GM19468 (cell line): ENCODE results near the gene BACE1.
"Not testable (repeated sequence)": the region's sequence is repeated elsewhere in the genome, so short reads cannot be mapped to it uniquely, and the experiment has no call there.

Experiments used
- ATAC-seq: cut with Tn5 transposase; IDR thresholded peaks from one replicate; pipeline ENCODE4 v1.9.1; 2021; ENCODE audit warnings: mild to moderate bottlenecking, moderate library complexity, moderate number of reproducible peaks; ENCODE audit not compliant: unreplicated experiment; ENCODE audit errors: extremely low read depth

BACE1 gene

GRCh38 chr11:117279711-117280376 lies 36.2 kb downstream of the BACE1 start:
- ATAC-seq, result no peak

GRCh38 chr11:117278347-117278746 lies 37.7 kb downstream of the BACE1 start:
- no peak for ATAC-seq

- ATAC-seq, result no peak
Measured at GRCh38 chr11:117273550-117274289, 42.3 kb downstream of the BACE1 start.

- ATAC-seq, result not testable (repeated sequence)
Measured at GRCh38 chr11:117272175-117272574, 43.9 kb downstream of the BACE1 start.

- ATAC-seq, result no peak
Measured at GRCh38 chr11:117271208-117271607, 44.8 kb downstream of the BACE1 start.

GRCh38 chr11:117269856-117270255 lies 46.2 kb downstream of the BACE1 start:
- no peak for ATAC-seq

GRCh38 chr11:117265745-117266144 lies 50.3 kb downstream of the BACE1 start:
- ATAC-seq, result no peak

GRCh38 chr11:117264624-117265323 lies 51.3 kb downstream of the BACE1 start:
- not testable (repeated sequence) for ATAC-seq

GRCh38 chr11:117259417-117259816 lies 56.6 kb downstream of the BACE1 start:
- no peak for ATAC-seq

- no peak for ATAC-seq
Measured at GRCh38 chr11:117258576-117258975, 57.5 kb downstream of the BACE1 start.

- ATAC-seq, result no peak
Measured at GRCh38 chr11:117256573-117256972, 59.5 kb downstream of the BACE1 start.

- ATAC-seq, result no peak
Measured at GRCh38 chr11:117255966-117256365, 60.1 kb downstream of the BACE1 start.

- ATAC-seq, result no peak
Measured at GRCh38 chr11:117251506-117251905, 64.5 kb downstream of the BACE1 start.

GRCh38 chr11:117249571-117249970 lies 66.5 kb downstream of the BACE1 start:
- no peak for ATAC-seq

- ATAC-seq, result no peak
Measured at GRCh38 chr11:117248341-117248740, 67.7 kb downstream of the BACE1 start.

GRCh38 chr11:117239295-117239694 lies 76.8 kb downstream of the BACE1 start:
- ATAC-seq, result no peak

GRCh38 chr11:117238221-117238620 lies 77.8 kb downstream of the BACE1 start:
- no peak for ATAC-seq
